OCI-M2 (cell line): ENCODE results near the gene CDYL2.

Source experiments
- DNase-seq: peaks from one replicate; lab custom pipeline; 2025; ENCODE audit not compliant: unreplicated experiment; lab: John Stamatoyannopoulos, UW

The CDYL2 gene

GRCh38 chr16:80604600-80605355, 199.6 kb downstream of the CDYL2 start:
- no peak for DNase-seq

- no peak for DNase-seq
Measured at GRCh38 chr16:80602894-80603293, 201.5 kb downstream of the CDYL2 start.

GRCh38 chr16:80601182-80601581, 203.2 kb downstream of the CDYL2 start:
- DNase-seq, result no peak

- no peak for DNase-seq
Measured at GRCh38 chr16:80599466-80599865, 204.9 kb downstream of the CDYL2 start.

GRCh38 chr16:80596507-80597207, 207.7 kb downstream of the CDYL2 start:
- no peak for DNase-seq

- DNase-seq, result no peak
Measured at GRCh38 chr16:80594756-80595155, 209.6 kb downstream of the CDYL2 start.

GRCh38 chr16:80592273-80592672, 212.1 kb downstream of the CDYL2 start:
- no peak for DNase-seq

GRCh38 chr16:80591071-80591915, 213.1 kb downstream of the CDYL2 start:
- no peak for DNase-seq

GRCh38 chr16:80587071-80587470, 217.3 kb downstream of the CDYL2 start:
- DNase-seq, result no peak

GRCh38 chr16:80586476-80586875, 217.9 kb downstream of the CDYL2 start:
- no peak for DNase-seq

GRCh38 chr16:80585764-80586163, 218.6 kb downstream of the CDYL2 start:
- DNase-seq, result no peak

- no peak for DNase-seq
Measured at GRCh38 chr16:80583466-80583865, 220.9 kb downstream of the CDYL2 start.

GRCh38 chr16:80580109-80580832, 224.1 kb downstream of the CDYL2 start:
- no peak for DNase-seq

GRCh38 chr16:80577485-80578280, 226.7 kb downstream of the CDYL2 start:
- DNase-seq, result no peak

GRCh38 chr16:80576343-80576912, 228.0 kb downstream of the CDYL2 start:
- DNase-seq, result no peak

GRCh38 chr16:80573700-80574120, 230.7 kb downstream of the CDYL2 start:
- DNase-seq, result no peak

GRCh38 chr16:80570106-80570478, 234.3 kb downstream of the CDYL2 start:
- DNase-seq, result no peak

GRCh38 chr16:80569440-80570105, 234.8 kb downstream of the CDYL2 start:
- no peak for DNase-seq

- no peak for DNase-seq
Measured at GRCh38 chr16:80564394-80564793, 240.0 kb downstream of the CDYL2 start.
